ENCODE results near the gene CBS.

DNA sequence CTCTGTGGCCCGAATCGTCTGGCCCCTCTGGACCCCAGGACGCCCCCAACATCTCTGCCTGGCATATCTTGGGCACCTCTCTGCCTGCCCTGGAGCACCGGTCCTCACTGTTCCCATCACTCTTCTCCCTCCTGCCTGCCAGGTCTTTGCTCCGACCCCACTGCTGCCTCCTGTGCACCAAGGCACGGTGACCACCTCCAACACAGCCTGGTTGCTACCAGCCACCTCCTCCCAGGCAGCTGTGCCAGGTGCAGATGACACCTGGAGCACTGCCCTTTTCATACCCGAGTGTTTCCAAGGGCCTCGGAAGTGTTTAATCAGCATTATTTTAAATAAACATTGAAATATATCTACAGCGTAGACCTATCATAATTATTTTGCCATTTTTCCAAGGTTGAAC is 70.0 kb downstream of the CBS start:
- TF ChIP-seq HIVEP1 (CRISPR knock-in tag; IDR thresholded peaks at IDR 0.05) (no peak), ZBTB46 (CRISPR knock-in tag; IDR thresholded peaks at IDR 0.05; ENCODE audit: borderline replicate concordance) (no peak)
